ENCODE measurements around the gene NOL4L. TPM values are rescaled to one million over a fixed set of nuclear protein-coding genes. Genes with fewer than 3 reads are reported as not detected.

NOL4L gene
- total and polyA plus RNA-seq, 11 donors = 2.6 to 15.0 (median 6.7) TPM

DNA sequence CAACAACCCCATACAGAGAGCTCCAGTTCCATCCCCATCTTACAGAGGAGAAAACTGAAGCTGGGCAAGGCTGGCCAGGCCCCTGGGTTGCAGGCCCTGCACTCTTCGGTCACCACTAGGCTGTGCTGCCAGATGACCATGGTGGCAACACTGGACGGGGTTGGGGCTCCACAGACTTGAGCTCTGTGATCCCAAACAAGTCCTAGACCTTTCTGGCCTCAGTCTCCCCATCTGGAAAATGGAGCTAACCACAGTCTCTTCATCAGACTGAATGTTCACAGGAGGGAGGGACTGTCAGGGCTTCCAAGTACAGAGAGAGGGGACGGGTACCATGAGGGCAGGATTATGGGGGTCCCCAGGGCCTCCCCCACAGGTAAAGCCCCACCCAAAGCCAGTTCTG lies 41.3 kb upstream of the NOL4L start:
- H3K4me1 ChIP-seq = peaks cover 0 to 15% (median 12%) of the 10 kb centered on the region in 12 donors
- no peaks in the 10 kb centered on the region for H3K36me3 ChIP-seq
- no peak for ATAC-seq
- no peak overlapping the region for H3K4me3 ChIP-seq
- 88 to 100% (median 98%) methylated on average over 2 to 3 of the region's 3 CpGs for WGBS, 4 donors
- no peak for TF ChIP-seq POLR2A (IDR thresholded peaks at IDR 0.05)
- TF ChIP-seq, protein P1, sequence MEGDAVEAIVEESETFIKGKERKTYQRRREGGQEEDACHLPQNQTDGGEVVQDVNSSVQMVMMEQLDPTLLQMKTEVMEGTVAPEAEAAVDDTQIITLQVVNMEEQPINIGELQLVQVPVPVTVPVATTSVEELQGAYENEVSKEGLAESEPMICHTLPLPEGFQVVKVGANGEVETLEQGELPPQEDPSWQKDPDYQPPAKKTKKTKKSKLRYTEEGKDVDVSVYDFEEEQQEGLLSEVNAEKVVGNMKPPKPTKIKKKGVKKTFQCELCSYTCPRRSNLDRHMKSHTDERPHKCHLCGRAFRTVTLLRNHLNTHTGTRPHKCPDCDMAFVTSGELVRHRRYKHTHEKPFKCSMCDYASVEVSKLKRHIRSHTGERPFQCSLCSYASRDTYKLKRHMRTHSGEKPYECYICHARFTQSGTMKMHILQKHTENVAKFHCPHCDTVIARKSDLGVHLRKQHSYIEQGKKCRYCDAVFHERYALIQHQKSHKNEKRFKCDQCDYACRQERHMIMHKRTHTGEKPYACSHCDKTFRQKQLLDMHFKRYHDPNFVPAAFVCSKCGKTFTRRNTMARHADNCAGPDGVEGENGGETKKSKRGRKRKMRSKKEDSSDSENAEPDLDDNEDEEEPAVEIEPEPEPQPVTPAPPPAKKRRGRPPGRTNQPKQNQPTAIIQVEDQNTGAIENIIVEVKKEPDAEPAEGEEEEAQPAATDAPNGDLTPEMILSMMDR (IDR thresholded peaks at IDR 0.05) = no peak
- H3K9me3 ChIP-seq = no peaks in the 10 kb centered on the region
- no peak overlapping the region for H3K27ac ChIP-seq
- H3K27me3 ChIP-seq = peaks cover 0 to 16% (median 0%) of the 10 kb centered on the region in 9 donors
- intact Hi-C loops (cut with DNase I) = no loop called here
- no peak for DNase-seq

DNA sequence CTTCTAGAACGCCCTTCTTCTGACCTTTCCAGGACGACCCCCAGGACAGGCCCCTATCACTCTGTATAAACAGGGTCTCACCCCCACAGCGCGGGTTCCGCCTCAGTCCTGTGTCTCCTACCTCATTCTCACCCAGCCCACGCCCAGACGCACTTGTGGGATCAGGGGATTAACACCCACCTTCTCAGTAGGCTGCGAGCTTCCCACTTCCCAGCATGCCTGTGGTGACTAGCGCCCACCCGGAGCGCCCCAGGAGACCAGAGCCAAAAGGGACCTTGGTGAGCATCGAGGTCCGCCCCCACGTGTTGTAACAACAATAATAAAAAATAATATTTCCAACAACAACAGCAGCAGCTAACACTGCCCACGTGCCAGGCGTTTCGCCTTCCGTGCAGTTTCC lies 40.9 kb upstream of the NOL4L start:
- WGBS, 4 donors = 85 to 95% (median 90%) methylated on average over 18 of the region's 18 CpGs
- Histone ChIP-seq H3K36me3 (no peaks in the 10 kb centered on the region), H3K4me3 (no peak overlapping the region), H3K4me1 (peaks cover 0 to 15% (median 12%) of the 10 kb centered on the region in 12 donors), H3K27ac (no peak overlapping the region), H3K27me3 (peaks cover 0 to 16% (median 0%) of the 10 kb centered on the region in 9 donors), H3K9me3 (no peaks in the 10 kb centered on the region)
- ATAC-seq = no peak
- no peak for TF ChIP-seq POLR2A (IDR thresholded peaks at IDR 0.05)
- TF ChIP-seq, protein P1 (IDR thresholded peaks at IDR 0.05) = no peak
- intact Hi-C loops (cut with DNase I) = no loop called here
- DNase-seq = no peak

DNA sequence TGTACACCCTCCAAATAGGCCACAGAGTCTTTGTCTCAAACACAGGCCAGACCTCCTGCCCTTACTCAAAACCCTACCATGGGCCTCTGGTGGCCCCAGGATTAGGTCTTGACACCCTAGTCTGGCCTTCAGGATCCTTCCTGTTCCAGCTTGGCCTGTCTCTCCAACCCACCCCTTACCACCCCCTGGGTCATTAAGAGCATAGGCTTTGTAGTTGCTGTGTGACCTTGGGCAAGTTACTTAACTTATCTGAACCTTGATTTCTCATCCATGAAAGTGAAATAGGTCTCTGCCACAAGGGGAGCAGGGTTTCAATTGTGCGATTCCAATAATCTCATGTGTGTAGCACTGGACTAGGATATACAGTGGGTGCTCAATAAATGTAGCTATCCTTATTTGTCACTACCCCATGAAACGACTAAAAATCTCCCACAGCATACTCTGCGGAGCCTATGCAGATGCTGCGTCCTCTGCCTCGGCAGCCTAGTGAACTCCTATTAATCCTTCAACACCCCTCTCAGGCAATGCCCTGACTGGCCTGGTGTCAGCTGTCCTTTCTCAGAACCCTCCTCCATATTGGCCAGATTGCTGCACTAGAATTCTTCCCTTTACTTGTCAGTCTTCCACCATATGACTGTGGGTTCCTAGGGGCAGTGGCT lies 39.7 kb upstream of the NOL4L start:
- intact Hi-C loops (cut with DNase I) = no loop called here
- Histone ChIP-seq H3K9me3 (no peaks in the 10 kb centered on the region), H3K36me3 (no peaks in the 10 kb centered on the region), H3K4me1 (peaks cover 0 to 15% (median 12%) of the 10 kb centered on the region in 12 donors), H3K27me3 (peaks cover 0 to 16% (median 0%) of the 10 kb centered on the region in 9 donors), H3K4me3 (no peak overlapping the region), H3K27ac (no peak overlapping the region)
- ATAC-seq (no peak), DNase-seq (no peak)
- 94 to 98% (median 96%) methylated on average over 5 of the region's 5 CpGs for WGBS, 4 donors
- TF ChIP-seq POLR2A (IDR thresholded peaks at IDR 0.05) = no peak
- TF ChIP-seq, protein P1 (IDR thresholded peaks at IDR 0.05) = no peak

DNA sequence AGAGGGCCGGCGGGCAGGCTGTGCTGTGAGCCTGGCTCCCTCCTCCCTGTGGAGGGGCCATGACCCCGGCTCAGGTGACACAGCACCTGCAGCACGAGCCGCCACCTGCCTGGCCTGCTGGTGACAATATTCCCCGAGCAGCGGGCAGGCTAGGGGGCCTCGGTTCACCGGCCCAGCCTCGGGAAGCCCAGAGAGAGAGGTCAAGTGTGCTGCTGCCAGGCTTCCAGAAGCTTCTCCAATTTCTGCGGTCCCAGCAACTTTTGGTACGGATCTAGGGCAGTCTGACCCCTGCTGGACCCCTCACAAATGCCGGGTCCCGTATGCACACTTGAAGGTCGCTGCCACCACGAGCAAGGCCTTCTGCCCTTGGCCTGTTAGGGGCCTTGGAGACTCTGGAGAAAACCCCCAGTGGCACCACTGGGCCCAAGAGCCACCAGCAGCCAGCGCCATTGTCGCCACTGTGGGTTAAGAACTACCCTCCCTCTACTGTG lies 38.6 kb upstream of the NOL4L start:
- WGBS, 4 donors = 65 to 78% (median 73%) methylated on average over 12 to 18 of the region's 18 CpGs
- Histone ChIP-seq H3K27ac (no peak overlapping the region), H3K4me3 (no peak overlapping the region), H3K36me3 (no peaks in the 10 kb centered on the region), H3K4me1 (peaks cover 0 to 15% (median 12%) of the 10 kb centered on the region in 12 donors), H3K27me3 (peaks cover 0 to 16% (median 0%) of the 10 kb centered on the region in 9 donors), H3K9me3 (no peaks in the 10 kb centered on the region)
- DNase-seq = no peak
- no peak for ATAC-seq
- TF ChIP-seq POLR2A (IDR thresholded peaks at IDR 0.05) = no peak
- TF ChIP-seq, protein P1 (IDR thresholded peaks at IDR 0.05) = no peak
- intact Hi-C loops (cut with DNase I) = no loop called here
